Cortex of kidney (tissue), 1 donor: ENCODE data around the gene CHST12.
"Not testable (repeated sequence)": the region's sequence is repeated elsewhere in the genome, so short reads cannot be mapped to it uniquely, and the experiment has no call there.

Experiments
- DNase-seq: peaks from one replicate; lab custom pipeline; 2025; lab: John Stamatoyannopoulos, UW

Gene CHST12

GRCh38 chr7:2403718-2404648 lies 572 bp downstream of the CHST12 start:
- no peak for DNase-seq

- no peak for DNase-seq
Measured at GRCh38 chr7:2404714-2405119, 1.3 kb downstream of the CHST12 start.

- no peak for DNase-seq
Measured at GRCh38 chr7:2405201-2405600, 1.8 kb downstream of the CHST12 start.

DNA sequence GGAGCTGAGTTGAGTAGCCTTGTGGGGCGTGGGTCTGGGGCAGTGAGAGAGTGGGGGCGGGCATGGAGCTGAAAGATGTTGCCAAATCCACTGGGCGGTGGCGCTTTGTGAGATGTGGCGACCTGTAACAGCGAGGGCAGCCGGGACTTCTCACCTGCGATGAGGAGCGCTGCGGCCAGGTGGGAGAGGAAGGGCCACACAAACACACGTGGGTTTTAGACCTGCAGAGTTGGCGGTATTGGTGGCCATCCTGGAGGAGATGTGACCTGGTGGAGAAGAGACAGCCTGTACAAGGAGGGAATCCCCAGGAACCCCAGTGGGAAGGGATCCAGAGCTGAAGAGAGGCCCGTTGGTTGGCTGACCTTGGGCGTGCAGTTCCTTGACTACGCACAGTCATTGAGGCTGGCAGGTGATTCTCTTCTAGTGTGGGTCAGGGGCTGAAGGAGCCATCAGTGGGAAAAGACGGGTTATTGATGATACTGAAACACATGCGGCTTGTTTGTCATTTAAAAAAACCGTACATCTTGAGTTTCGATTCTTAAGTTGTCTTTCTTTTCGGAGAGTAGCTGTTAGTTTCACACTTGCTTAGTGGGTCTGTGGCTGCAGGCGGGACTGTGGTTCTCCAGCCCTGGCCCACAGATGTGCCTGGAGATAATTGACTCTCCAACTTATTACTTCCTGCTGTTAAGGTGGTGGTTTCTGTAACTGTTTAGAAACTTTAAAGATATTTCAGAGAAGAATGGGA lies 2.4 kb downstream of the CHST12 start:
- no peak for DNase-seq

- no peak for DNase-seq
Measured at GRCh38 chr7:2409745-2410414, 6.5 kb downstream of the CHST12 start.

- DNase-seq: no peak
Measured at GRCh38 chr7:2411049-2411448, 7.6 kb downstream of the CHST12 start.

DNA sequence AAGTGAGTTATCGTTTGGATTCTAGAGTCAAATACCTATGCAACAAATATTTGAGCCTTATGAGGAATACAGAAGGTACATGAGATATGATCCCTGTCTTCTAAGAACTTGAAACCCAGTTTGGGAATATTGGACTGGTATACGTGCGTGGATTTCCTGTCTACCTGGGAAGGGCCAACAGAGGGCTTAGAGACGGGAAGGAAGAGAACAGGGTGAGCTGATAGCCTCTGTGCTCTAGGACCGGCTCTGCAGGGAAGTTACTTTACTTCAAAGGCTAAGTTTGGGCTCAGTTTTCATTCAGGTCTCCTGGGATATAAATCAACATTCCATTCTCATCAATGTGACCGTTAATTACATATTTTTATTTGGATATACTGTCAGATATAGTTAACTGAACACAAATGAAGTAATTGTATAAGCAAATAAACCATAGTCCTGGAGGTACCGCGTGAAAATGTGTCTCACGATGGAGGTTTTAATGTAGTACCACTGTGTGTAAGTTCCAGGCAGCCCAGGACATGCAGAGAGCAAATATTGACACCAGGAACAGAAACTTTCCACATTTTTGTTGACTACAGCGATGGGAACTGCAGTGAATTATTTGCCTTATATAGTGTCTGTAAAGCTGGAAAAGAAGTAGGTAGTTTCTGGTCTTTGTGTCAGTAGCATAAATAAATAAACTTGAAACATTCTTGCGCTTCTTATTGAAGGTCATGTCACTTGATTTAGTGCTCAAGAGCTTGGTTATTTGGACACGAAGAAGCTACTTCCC lies 8.6 kb downstream of the CHST12 start:
- DNase-seq: no peak

DNA sequence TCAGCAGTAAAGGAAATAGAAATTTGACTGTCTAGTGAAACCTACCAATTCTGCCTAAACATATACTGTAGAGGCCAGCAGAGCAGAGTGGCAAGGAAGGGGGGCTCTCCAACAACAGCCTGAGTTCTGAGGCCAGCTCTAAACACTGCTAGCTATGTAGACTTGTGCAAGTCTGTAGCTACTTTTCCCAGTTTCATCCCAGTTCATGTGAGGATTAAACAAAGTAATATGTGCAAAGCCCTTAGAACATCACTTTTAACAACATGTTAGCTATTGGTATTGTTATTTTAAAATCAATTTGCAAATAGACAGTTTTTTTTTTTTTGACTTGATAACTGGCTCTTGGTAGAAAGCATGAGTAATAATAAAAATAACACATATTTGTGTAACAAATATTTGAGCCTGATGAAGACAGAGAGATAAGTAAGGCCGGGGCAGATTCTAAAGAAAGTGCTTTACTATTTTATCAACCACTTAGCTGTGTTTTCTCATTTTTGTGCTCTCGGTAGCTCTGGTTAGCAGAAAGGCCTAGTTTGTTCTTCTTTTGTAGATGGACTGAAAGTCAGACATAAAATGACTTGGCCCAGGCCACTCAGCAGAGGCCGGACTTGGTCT lies 9.3 kb downstream of the CHST12 start:
- no peak for DNase-seq

DNA sequence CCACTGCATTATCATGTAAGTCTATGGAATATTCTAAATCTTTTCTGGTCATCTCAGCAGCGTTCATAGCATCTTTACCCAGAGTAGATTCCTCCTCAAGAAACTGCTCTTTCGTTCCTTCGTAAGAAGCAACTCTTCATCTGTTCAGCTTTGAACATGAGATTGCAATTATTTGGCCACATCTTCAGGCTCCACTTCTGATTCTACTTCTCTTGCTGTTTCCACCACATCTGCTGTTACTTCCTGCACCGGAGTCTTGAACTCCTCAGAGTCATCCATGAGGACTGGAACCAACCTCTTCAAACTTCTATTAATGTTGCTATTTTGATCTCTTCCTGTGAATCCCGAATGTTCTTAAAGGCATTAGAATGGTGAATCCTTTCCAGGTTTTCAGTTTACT lies 12.7 kb downstream of the CHST12 start:
- DNase-seq: no peak

- DNase-seq: no peak
Measured at GRCh38 chr7:2416650-2417049, 13.2 kb downstream of the CHST12 start.

GRCh38 chr7:2417178-2417577 lies 13.8 kb downstream of the CHST12 start:
- DNase-seq: not testable (repeated sequence)

GRCh38 chr7:2417981-2418481 lies 14.6 kb downstream of the CHST12 start:
- no peak for DNase-seq

GRCh38 chr7:2420216-2420933 lies 17.0 kb downstream of the CHST12 start:
- DNase-seq: no peak

GRCh38 chr7:2421943-2422310 lies 18.5 kb downstream of the CHST12 start:
- no peak for DNase-seq

GRCh38 chr7:2425749-2426148 lies 22.3 kb downstream of the CHST12 start:
- no peak for DNase-seq

DNA sequence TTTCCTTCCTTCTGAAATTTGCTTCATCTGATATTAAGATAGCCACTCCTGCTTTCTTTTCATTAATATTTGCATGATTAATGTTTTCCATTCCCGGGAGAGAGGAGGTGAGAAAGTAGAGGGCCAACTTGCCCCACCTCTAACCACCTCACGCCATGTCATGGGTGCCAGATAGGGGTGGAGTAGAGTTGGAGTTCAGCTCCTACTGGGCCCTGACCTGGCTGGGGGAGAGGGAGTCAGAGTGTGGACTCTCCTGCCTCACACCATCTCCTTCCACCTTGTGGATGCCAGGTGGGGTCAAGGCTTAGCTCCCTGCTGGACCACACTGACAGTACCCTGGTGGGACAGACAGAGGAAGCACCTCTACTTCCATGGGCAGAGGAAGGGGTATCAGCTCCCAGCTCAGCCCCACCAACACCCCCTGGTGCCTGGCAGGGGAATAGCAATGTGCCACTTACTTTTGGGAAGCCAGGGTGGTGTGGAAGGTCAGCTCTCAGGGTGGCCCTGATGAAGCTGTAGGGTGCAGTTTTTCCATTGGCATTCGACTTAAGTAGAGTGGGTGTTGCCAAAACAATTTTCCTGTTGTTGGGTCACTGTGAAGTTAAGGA lies 28.0 kb downstream of the CHST12 start:
- DNase-seq: no peak

- DNase-seq: no peak
Measured at GRCh38 chr7:2432910-2433712, 29.7 kb downstream of the CHST12 start.

GRCh38 chr7:2433713-2434550 lies 30.5 kb downstream of the CHST12 start:
- no peak for DNase-seq
